ENCODE measurements around the gene DPEP2NB. TPM values are rescaled to one million over a fixed set of nuclear protein-coding genes. Genes with fewer than 3 reads are reported as not detected.

DPEP2NB gene
- total RNA-seq, 1 donor from 2014 or later, result not detected

DNA sequence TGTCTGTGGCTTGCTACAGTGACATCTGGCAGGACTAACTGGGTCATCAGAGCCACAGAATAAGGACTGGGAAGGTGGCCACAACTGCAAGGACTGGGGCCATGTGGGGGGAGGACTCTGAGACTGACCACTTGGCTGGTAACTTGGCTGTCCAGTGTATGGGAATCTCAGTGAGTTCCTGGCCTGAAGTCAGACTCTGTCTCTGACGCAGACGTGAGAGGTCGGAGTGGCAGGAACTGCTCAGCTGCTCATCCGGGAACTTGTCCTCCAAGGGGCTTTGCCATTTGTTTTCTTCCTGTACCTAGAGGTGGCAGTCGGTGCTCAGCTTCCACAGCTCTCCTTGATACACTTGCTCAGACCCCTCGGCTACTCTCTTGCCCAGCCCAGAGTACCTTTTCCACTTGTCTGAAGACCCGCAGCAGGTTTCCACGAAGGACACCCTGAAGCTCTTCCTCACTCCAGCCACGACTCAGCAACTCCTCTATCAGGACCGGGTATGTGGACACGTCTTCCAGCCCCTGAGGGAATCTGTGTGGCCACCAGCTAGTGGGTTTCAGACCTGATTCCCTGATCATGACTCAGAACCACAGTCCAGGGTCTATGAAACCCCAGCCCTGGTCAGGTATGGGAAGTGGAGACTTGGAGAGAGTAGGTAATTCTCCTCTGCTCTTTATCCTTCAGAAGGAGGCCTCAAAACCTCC is 28.1 kb downstream of the DPEP2NB start:
- no peaks in the 10 kb centered on the region for H3K27me3 ChIP-seq (ENCODE audit: insufficient read depth, low read length)
- peaks cover 14% of the 10 kb centered on the region for H3K4me1 Mint-ChIP-seq (ENCODE audit: low read depth, unreplicated experiment)
- no peak overlapping the region for H3K9ac ChIP-seq (ENCODE audit: low read length)
- peaks cover 40% of the 10 kb centered on the region for H3K27me3 Mint-ChIP-seq (ENCODE audit: low read depth, unreplicated experiment)
- FAIRE-seq (no peak), DNase-seq (ENCODE audit: low read depth) (no peak)
- no peaks in the 10 kb centered on the region for H3K36me3 ChIP-seq (ENCODE audit: insufficient read depth, low read length)
- no peak overlapping the region for H3K4me3 Mint-ChIP-seq (ENCODE audit: unreplicated experiment)
- H2AFZ ChIP-seq (ENCODE audit: low read depth, low read length), result peak overlapping the region; percentile 3
- no peaks in the 10 kb centered on the region for H3K9me3 ChIP-seq (ENCODE audit: insufficient read depth, low read depth, low read length)
- no peaks in the 10 kb centered on the region for H4K20me1 ChIP-seq (ENCODE audit: insufficient read depth, low read length)
- peaks cover 6% of the 10 kb centered on the region for H3K36me3 Mint-ChIP-seq (ENCODE audit: low read depth, unreplicated experiment)
- peak overlapping the region; percentile 66 for H3K27ac Mint-ChIP-seq (ENCODE audit: unreplicated experiment)
- no peaks in the 10 kb centered on the region for H3K4me1 ChIP-seq (ENCODE audit: insufficient read depth, low read length)
- TF ChIP-seq, protein P1, sequence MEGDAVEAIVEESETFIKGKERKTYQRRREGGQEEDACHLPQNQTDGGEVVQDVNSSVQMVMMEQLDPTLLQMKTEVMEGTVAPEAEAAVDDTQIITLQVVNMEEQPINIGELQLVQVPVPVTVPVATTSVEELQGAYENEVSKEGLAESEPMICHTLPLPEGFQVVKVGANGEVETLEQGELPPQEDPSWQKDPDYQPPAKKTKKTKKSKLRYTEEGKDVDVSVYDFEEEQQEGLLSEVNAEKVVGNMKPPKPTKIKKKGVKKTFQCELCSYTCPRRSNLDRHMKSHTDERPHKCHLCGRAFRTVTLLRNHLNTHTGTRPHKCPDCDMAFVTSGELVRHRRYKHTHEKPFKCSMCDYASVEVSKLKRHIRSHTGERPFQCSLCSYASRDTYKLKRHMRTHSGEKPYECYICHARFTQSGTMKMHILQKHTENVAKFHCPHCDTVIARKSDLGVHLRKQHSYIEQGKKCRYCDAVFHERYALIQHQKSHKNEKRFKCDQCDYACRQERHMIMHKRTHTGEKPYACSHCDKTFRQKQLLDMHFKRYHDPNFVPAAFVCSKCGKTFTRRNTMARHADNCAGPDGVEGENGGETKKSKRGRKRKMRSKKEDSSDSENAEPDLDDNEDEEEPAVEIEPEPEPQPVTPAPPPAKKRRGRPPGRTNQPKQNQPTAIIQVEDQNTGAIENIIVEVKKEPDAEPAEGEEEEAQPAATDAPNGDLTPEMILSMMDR (IDR thresholded peaks at IDR 0.05; ENCODE audit: insufficient read depth, low read depth, low read length), result no peak
- TF ChIP-seq EZH2 (IDR thresholded peaks at IDR 0.05; ENCODE audit: insufficient read depth, low read length), result no peak
- H3K4me2 ChIP-seq (ENCODE audit: low read length), result no peak overlapping the region
- no peak overlapping the region for H3K4me3 ChIP-seq (ENCODE audit: insufficient read depth, low read depth, low read length)
- peaks cover 2% of the 10 kb centered on the region for H3K9me3 Mint-ChIP-seq (ENCODE audit: unreplicated experiment)
- no peaks in the 10 kb centered on the region for H3K79me2 ChIP-seq (ENCODE audit: insufficient read depth, low read length)
- H3K27ac ChIP-seq (ENCODE audit: low read depth, low read length), result no peak overlapping the region

GRCh38 chr16:67986949-67987348 is 28.8 kb downstream of the DPEP2NB start:
- no peak overlapping the region for H2AFZ ChIP-seq (ENCODE audit: low read depth, low read length)
- H3K9me3 ChIP-seq (ENCODE audit: insufficient read depth, low read depth, low read length), result no peaks in the 10 kb centered on the region
- TF ChIP-seq, protein P1 (IDR thresholded peaks at IDR 0.05; ENCODE audit: insufficient read depth, low read depth, low read length), result no peak
- no peak for TF ChIP-seq EZH2 (IDR thresholded peaks at IDR 0.05; ENCODE audit: insufficient read depth, low read length)
- no peaks in the 10 kb centered on the region for H3K4me1 ChIP-seq (ENCODE audit: insufficient read depth, low read length)
- no peak overlapping the region for H3K4me3 ChIP-seq (ENCODE audit: insufficient read depth, low read depth, low read length)
- DNase-seq (ENCODE audit: low read depth), result no peak
- no peak overlapping the region for H3K27ac ChIP-seq (ENCODE audit: low read depth, low read length)
- H3K27me3 ChIP-seq (ENCODE audit: insufficient read depth, low read length), result no peaks in the 10 kb centered on the region
- no peaks in the 10 kb centered on the region for H3K79me2 ChIP-seq (ENCODE audit: insufficient read depth, low read length)
- Mint-ChIP-seq H3K27me3 (ENCODE audit: low read depth, unreplicated experiment) (peaks cover 34% of the 10 kb centered on the region), H3K9me3 (ENCODE audit: unreplicated experiment) (peaks cover 2% of the 10 kb centered on the region), H3K4me1 (ENCODE audit: low read depth, unreplicated experiment) (peaks cover 14% of the 10 kb centered on the region), H3K36me3 (ENCODE audit: low read depth, unreplicated experiment) (peaks cover 6% of the 10 kb centered on the region), H3K27ac (ENCODE audit: unreplicated experiment) (no peak overlapping the region), H3K4me3 (ENCODE audit: unreplicated experiment) (no peak overlapping the region)
- H3K9ac ChIP-seq (ENCODE audit: low read length), result no peak overlapping the region
- H3K36me3 ChIP-seq (ENCODE audit: insufficient read depth, low read length), result no peaks in the 10 kb centered on the region
- no peak for FAIRE-seq
- H4K20me1 ChIP-seq (ENCODE audit: insufficient read depth, low read length), result no peaks in the 10 kb centered on the region
- no peak overlapping the region for H3K4me2 ChIP-seq (ENCODE audit: low read length)

DNA sequence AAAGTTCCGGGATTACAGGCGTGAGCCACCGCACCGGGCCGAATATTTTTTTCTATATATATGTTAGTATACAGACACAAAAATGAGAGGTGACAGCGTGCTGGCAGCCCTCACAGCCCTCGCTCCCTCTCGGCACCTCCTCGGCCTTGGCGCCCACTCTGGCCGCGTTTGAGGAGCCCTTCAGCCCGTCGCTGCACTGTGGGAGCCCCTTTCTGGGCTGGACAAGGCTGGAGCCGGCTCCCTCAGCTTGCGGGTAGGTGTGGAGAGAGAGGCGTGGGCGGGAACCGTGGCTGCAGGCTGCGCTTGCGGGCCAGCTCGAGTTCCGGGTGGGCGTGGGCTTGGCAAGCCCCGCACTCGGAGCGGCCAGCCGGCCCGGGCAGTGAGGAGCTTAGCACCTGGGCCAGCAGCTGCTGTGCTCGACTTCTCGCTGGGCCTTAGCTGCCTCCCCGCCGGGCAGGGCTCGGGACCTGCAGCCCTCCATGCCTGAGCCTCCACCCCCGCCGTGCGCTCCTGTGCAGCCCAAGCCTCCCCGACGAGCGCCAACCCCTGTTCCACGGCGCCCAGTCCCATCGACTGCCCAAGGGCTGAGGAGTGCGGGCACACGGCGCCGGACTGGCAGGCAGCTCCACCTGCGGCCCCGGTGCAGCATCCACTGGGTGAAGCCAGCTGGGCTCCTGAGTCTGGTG is 33.6 kb downstream of the DPEP2NB start:
- no peak for DNase-seq (ENCODE audit: low read depth)
- no peak for FAIRE-seq
- peaks cover 5% of the 10 kb centered on the region for H3K4me1 Mint-ChIP-seq (ENCODE audit: low read depth, unreplicated experiment)
- no peaks in the 10 kb centered on the region for H3K9me3 ChIP-seq (ENCODE audit: insufficient read depth, low read depth, low read length)
- H3K27ac ChIP-seq (ENCODE audit: low read depth, low read length), result no peak overlapping the region
- no peak overlapping the region for H3K4me3 Mint-ChIP-seq (ENCODE audit: unreplicated experiment)
- no peak overlapping the region for H3K4me2 ChIP-seq (ENCODE audit: low read length)
- no peaks in the 10 kb centered on the region for H3K36me3 ChIP-seq (ENCODE audit: insufficient read depth, low read length)
- H3K79me2 ChIP-seq (ENCODE audit: insufficient read depth, low read length), result no peaks in the 10 kb centered on the region
- no peak overlapping the region for H2AFZ ChIP-seq (ENCODE audit: low read depth, low read length)
- no peaks in the 10 kb centered on the region for H4K20me1 ChIP-seq (ENCODE audit: insufficient read depth, low read length)
- H3K36me3 Mint-ChIP-seq (ENCODE audit: low read depth, unreplicated experiment), result peaks cover 3% of the 10 kb centered on the region
- H3K27me3 ChIP-seq (ENCODE audit: insufficient read depth, low read length), result peaks cover 7% of the 10 kb centered on the region
- TF ChIP-seq, protein P1 (IDR thresholded peaks at IDR 0.05; ENCODE audit: insufficient read depth, low read depth, low read length), result no peak
- TF ChIP-seq EZH2 (IDR thresholded peaks at IDR 0.05; ENCODE audit: insufficient read depth, low read length), result no peak
- no peaks in the 10 kb centered on the region for H3K9me3 Mint-ChIP-seq (ENCODE audit: unreplicated experiment)
- H3K4me3 ChIP-seq (ENCODE audit: insufficient read depth, low read depth, low read length), result no peak overlapping the region
- no peak overlapping the region for H3K27ac Mint-ChIP-seq (ENCODE audit: unreplicated experiment)
- H3K9ac ChIP-seq (ENCODE audit: low read length), result no peak overlapping the region
- H3K4me1 ChIP-seq (ENCODE audit: insufficient read depth, low read length), result no peaks in the 10 kb centered on the region
- H3K27me3 Mint-ChIP-seq (ENCODE audit: low read depth, unreplicated experiment), result peaks cover 17% of the 10 kb centered on the region
